ENCODE results near the gene ZNF148. TPM values are rescaled to one million over a fixed set of nuclear protein-coding genes. Genes with fewer than 3 reads are reported as not detected.

ZNF148 gene
- total RNA-seq, 1 donor from 2014 or later, result 33.7 TPM

DNA sequence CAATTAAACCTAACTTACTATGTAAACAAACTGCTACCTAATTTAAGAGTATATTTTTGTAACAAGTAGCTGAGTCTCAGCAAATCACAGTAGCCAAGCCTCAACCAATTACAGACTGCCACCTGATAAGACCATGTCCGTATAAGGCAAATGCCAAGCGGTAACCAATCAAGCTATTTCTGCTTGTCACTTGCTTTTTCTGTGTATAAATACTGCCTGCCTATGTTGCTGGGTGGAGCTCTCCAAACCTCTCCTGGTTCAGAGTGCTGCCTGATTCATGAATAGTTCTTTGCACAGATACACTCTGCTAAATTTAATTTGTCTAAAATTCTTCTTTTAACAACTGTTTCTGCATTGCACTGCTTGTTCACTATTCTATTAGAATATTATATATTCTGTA lies 42.6 kb downstream of the ZNF148 start:
- no peak for DNase-seq

DNA sequence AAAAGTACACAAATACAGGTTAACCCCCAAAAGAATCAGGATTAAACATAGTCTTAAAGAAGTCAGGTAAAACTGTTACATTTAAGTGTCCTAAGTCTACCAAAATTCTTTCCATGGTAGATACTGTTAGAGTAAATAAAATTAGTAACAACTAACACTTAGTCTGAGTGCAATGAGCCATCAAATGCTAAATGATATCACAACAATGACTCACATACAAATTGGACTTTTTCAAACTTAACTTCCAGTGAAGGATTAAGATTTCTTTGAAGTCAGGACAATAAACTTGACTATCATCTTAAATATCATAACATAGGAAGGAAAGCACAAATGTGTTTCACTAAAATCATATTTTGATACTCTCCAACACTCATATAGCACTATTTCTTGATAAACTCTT lies 43.9 kb downstream of the ZNF148 start:
- no peak for DNase-seq

DNA sequence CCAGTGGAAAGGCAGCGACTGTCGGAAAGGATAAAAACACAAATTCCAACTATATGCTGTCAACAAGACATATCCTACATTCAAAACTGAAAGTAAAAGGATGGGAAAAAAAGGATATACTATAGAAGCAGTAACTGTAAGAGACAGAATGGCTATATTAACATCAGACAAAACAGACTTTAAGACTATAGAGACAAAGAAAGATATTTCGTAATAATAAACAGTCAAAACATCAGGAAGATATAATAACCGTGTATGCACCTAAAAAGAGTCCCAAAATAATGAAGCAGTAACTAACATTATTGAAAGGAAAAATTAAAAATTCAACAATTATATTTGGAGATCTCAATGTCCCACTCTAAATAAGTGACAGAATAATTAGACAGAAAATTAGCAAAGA lies 48.2 kb downstream of the ZNF148 start:
- no peak for DNase-seq

DNA sequence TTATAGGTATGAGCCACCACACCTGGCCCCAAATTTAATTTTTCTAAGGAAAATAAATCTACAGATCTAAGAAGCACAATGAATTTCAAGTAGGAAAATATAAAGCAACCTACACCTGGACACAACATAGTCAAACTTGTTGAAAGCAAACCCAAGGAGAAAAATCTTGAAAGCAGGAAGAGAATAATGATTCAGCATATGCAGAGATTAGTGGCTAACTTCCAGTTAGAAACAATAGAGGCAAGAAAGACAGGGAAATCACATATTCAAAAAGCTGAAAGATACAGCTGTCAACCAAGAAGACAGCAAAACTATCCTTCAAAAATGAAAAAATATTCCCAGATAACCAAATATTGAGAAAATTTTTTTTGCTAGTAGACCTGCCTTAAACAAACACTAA lies 49.4 kb downstream of the ZNF148 start:
- peak; percentile 56 for DNase-seq

DNA sequence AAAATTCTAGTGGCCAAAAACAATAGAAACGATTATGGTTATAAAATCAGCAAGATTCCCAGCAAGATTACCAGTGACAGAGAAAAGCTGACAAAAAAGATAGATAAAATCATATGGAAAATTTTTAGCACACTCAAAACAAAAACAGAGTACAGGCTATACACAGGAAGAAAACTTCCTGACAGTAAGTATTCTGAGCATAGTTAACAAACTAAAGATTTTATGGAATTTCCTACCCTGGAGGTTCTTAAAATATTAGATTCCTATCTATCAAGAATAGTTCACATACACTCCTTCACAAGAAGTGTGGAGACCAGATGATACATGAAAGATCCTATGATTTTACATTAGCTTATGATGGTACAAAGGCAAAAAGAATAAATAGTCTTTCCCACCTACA lies 50.8 kb downstream of the ZNF148 start:
- peak; percentile 43 for DNase-seq

DNA sequence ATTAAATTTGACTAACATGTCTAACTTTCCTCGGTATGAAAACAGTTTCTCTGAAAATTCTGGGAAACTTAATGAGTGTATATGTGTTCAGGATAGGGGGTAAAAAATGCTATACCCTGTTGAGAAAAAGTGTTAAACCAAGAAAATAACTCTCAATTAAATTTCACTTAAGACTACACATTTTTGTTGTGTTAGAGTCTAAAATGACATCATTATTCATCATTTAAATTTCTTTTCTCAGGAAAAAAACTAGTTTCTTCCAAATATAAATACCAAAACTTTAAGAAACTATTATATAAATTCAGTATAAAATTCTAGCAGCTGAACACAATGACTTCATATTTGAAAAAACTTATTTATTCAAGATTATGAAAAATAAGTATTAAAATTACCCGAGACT lies 52.2 kb downstream of the ZNF148 start:
- DNase-seq, result no peak

DNA sequence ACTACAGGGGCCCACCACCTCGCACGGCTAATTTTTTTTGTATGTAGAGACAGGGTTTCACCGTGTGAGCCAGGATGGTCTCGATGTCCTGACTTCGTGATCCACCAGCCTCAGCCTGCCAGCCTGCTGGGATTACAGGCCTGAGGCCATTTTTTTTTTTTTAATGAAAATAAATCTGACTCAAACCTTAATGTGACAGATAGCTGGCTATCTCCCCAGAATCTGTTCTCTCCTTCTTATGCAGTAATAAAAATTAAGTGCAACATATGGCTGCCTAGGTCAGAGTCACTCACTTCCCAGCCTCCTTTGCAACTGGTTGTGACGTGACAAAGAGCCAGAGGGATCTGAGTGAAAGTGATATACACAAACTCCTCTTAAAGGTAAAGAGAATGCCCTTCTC lies 53.0 kb downstream of the ZNF148 start:
- no peak for DNase-seq

DNA sequence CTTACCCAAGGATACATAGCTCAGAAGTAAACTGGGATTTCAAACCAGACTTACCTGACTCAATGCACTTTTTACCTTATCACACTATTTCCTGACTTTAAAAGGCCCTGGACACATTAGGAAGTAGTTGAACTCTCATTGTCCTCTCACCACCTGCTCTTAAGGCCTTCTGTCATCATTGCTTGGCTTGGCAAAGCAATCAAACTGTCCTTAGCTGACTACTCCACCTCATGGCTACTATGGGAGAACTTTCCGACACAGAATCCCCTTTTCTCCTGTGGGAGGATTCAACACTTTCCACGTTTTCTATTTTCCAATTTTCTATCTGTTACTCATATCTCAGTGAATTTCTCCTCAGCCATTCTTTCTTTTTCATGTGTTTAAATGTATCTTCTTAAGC lies 55.4 kb downstream of the ZNF148 start:
- DNase-seq, result peak; percentile 33

DNA sequence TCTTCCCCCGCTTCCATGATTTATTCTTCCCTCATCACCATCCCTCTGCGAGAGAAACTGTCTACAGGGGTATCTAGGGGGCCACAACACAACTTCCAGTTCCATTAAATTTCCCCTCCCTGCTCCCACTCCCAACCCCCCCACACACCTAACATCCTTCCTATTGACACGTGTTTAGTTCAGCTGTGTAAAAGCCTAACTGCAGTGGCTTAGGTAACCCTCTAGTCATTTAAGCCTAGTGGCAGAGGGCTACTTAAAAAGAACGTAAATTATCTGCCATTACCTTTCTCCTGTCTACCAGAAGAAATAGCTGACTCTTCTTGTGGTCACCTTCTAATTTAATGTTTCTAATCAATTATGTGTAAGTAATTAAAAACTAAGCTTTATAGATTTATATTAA lies 56.3 kb downstream of the ZNF148 start:
- DNase-seq, result no peak

DNA sequence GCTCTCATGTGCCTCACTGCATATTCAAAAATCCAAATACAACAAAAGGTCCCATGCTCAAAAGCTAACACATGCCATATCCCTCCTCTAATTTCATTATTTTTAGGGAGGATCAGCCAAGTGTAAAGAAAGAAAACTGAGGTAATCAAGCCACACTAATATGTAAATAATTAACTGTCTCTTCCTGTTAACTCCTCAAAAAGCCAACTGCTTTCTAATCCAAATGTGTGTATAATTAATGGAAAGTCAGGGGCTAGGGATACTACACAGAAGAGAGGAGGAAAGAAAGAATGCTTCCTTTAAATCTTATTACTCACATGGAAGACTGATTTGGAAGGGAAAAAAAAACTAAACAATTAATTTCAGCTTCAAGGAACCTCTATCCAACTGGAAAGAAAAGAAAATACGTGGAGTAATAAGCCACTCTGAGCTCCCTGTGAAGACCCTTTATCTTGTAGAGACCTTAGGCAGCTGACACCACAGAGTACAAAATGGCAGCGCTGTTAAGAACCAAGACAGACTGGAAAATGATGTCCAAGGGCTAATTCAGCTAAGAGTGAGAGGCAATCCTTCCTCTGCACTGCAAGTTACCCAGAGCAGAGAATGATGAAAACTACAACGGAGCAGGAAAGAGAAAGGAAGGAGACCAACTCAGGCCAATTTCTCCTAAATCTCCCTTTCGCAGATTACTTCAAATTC lies 56.8 kb downstream of the ZNF148 start:
- DNase-seq, result no peak

DNA sequence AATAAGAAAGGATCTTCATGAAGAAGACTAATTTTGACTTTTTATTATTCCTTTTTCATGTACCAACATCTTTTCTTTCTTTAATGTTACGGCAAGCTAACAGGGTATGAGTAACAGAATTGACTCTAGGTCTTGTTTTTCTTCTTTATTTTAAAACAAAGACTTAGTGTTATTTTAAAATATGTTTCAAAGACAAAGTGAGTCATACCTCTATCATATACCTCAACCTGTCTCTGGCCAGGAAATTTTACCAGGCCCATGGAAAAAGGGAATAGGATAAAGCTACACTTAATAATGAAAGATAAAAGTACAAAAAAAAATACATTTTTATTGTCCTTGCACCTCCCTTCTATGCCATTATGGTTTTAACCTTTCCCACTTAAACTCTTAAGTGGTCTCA lies 57.4 kb downstream of the ZNF148 start:
- peak; percentile 34 for DNase-seq

DNA sequence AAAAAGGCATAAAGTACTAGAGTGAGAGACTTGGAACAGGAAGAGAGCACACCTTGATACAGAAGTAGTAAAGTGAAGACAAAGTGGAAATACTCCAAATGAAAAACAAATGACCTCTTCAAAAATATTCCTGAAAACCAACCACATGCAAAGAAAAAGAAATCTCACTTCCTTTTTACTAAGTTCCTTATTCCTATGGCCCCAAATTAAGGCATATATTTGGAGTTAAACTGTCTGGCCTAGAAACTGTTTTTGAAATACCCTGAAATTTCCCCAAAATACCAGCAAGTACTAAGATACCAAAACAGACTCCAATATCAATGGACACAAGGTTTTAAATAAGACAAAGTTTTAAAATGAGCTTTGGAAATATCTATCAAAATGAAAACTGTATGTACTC lies 58.2 kb downstream of the ZNF148 start:
- no peak for DNase-seq

DNA sequence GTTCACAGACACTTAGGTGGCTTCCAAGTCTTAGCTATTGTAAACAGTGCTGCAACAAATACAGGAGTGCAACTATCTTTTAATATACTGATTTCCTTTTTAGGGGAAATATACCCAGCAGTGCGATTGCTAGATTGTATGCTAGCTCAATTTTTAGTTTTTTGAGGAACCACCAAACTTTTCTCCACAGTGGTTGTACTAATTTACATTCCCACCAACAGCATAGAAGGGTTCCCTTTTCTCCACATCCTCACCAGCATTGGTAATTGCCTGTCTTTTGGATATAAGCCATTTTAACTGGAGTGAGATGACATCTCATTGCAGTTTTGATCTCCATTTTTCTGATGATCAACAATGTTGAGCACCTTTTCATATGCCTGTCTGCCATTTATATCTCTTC lies 58.9 kb downstream of the ZNF148 start:
- no peak for DNase-seq

DNA sequence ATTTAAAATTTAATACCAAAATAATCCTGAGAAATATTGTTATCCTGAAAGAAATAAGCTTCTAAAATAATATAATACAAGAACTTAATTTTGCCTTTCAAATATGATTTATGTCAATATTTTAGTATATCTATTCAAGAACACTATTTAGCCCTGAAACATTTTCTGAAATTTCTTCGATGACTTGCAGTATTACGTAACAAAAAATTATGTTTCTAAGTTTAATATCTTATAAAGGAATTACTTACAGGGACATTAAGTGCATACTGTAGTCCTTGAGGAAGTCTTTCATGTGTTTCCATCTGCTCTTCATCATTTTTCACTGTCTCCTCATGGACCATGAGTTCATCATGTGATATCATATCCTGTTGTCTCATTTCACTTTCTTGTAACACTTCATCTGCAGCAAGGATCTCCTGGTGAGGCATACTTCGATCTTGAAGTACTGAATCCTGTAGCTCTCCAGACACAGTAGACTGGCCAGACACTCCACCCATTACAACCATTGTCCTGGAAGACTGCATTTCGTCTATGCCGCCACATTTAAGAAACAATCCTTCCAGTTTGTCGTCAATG lies 62.0 kb downstream of the ZNF148 start:
- peak; percentile 24 for DNase-seq

DNA sequence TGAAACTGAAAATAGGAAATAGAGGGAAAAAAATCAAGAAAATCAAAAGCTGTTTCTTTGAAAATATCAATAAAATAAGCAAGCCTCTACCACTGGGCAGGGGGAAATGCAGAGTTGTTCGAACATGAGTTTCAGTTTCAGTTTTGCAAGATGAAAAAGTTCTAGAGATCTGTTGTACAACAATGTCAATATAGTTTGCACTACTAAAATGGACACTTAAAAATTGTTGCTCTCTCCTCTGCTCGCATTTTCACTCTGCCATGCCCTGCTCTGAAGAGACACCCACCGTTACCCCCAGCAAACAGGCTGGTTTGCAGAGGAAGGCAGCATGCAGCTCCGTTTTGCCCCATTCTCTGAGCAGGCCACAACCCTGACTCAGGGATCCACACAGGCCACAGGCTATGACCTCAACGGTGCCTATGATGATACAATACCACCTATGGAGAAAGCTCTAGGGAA lies 64.5 kb downstream of the ZNF148 start:
- no peak for DNase-seq

DNA sequence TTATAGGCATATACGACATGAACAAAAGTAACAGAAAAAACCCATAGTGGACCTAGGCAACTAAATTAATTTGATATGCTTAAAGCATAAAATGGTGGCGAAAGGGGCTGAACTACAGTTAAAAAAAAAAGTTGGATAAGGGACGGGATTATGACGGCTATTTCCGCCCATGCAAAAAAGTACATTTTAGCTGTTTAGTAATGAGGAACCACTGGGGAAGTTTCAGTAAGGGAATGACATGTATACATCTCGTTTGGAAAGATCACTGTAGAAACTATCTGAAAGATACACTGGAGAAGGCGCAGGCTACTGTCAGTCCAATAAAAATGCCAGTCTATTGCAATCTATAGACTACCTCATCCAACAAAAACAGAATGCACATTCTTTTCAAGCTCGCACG lies 65.6 kb downstream of the ZNF148 start:
- no peak for DNase-seq

DNA sequence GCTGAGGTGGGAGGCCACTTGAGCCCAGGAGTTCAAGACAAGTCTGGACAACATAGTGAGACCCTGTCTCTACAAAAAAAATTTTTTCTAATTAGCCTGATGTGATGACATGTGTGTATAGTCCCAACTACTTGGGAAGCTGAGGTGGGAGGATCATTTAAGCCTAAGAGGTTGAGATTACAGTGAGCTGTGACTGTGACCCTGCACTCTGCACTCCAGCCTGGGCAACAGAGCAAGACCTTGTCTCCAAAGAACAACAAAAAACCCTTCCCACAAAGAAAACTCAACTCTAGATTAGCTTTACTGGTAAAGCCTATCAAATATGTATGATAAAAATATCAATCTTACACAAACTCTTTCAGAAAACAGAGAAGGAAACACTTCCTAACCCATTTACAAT lies 68.5 kb downstream of the ZNF148 start:
- no peak for DNase-seq

DNA sequence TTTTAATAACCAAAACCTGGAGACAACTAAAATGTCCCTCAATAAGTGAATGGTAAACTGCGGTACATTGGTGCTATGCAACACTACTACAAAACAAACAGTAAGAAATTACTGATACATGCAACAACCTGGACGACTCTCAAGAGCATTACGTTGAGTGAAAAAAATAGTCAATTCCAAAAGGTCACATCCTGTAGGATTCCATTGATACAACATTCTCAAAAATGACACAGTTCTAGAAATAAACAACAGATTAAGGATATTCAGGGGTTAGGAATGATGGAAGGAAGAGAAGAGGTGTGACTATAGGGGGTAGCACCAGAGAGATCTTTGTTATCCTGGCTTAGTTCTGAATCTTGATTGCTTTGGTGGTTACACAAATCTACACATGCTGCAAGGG lies 72.2 kb downstream of the ZNF148 start:
- no peak for DNase-seq

DNA sequence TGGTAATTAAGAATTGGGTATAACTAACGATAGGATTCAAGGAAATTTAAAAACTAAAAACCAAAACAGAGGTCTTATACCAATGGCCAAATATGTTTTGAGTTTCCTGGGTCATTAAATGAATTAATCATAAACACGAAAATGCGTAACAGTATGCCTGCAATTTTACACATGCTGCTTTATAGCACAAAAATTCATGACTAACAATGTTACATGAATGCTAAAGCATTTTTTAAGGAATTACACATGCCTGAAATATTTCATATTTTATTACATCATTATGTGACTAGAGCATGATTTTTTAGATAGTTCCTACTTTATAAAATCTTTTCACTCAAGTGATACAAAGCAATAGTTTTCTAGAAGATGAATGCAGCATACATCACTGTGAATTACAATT lies 74.7 kb downstream of the ZNF148 start:
- no peak for DNase-seq

DNA sequence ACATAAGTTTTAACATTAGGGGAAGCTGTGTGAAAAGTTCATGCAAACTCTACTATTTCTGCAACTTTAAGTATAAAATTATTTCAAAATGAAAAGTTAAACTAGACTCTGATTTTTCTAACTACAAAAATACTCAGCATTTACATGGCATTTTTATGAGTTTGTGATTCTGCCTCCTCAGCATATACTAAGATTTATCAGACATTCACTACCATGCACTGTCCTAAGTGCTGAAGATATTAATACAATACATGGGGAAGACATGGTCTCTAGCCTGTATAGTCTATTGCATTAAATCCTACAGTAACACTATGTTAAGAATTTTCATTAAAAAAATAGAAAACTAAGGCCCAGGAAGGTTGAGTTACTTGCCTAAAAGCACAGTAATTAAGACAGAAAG lies 80.7 kb downstream of the ZNF148 start:
- DNase-seq, result no peak

DNA sequence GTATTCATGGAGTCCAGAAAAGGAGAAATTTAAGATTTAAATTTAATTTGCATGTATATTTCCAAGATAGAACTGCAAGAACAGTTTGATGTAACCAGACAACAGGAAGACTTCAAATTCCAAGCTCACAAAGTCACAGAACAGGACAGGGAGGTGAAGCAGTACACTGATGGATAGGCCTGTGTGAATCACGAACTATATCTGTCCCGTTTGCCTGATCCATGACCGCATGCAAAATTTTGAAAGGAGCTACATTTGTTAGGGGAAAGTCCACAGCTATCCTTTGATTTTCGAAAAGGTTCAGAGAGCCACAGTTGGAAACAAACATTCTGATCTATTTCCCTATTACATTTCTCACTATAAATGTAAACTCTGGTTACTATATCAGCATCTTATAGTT lies 83.1 kb downstream of the ZNF148 start:
- no peak for DNase-seq

DNA sequence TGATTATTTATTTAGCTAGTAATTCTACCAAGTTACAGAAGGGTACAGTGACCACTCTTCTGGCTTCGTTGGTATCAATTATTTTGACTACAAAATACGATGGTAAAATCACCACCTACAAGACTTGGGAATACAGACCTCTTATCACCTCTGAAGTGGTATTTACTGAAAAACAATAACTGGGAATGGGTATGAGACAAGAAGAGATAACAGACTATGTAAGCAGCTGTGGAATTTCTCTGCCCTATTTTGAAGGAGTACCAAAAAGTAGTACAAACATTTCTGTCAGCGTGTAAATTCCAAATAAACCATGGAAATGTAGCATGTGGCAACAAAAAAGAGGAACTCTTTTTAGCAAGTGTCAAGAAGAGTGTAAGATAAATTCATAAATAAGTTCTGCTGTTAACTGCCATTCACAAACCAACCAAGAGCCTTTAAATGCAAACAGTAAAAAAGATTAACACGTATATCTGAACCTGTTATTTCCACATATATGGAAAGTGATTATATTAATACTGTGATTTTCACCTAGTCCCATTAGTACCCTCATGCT lies 85.6 kb downstream of the ZNF148 start:
- DNase-seq, result no peak

DNA sequence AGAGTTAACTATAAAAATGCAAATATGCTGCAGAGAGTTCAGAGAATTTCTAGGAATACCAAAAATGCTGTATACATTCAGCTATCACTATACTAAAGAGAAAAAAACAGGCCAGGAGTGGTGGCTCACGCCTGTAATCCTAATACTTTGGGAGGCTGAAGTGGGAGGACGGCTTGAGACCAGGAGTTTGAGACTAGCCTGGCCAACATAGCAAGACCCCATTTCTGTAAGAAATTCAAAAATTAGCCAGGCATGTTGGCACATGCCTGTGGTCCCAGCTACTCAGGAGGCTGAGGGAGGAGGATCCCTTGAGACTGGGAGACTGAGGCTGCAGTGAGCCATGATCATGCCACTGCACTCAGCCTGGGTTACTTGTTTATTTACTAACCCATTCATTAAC lies 87.9 kb downstream of the ZNF148 start:
- DNase-seq, result no peak

DNA sequence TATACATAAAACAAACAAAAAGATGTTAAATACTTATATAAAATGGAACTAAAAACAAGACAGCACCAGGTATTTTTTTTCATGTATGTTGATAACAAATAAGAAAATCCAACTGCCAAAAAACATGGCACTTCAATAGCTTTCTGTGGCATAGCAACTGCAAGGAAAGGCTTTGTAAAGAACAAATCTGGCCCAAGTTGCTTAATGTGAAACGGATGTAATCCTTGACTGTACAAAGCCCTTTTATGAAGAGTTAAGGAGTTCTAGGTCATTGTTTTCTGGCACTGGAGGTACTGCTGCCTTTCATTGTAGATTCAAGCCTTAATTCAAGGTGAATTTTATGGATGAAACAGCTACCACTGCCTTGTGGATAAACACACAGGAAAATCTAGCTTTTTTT lies 93.7 kb downstream of the ZNF148 start:
- peak; percentile 68 for DNase-seq

Data from dermis blood vessel endothelial cell (primary cell).